B cell (primary cell): ENCODE results near the gene EIF2A. TPM values are rescaled to one million over a fixed set of nuclear protein-coding genes. Genes with fewer than 3 reads are reported as not detected.

Experiments used
- ATAC-seq: fragments of 200-7000 bp; cut with Tn5 transposase; one replicate; pipeline ENCODE4 v1.10.0; 2021; ENCODE audit warnings: low read depth, mild to moderate bottlenecking, moderate number of reproducible peaks, moderate library complexity
- CTCF ChIA-PET: fragments of 350-600 bp; sonication (Branson Sonifier 250); formaldehyde crosslinking; loops from one replicate; lab custom pipeline; 2021; ENCODE audit warnings: antibody characterized with exemption, inconsistent platforms; lab: Charles Lee
- POLR2A ChIA-PET: fragments of 350-600 bp; sonication (Branson Sonifier 250); formaldehyde crosslinking; loops from one replicate; lab custom pipeline; 2021; ENCODE audit warnings: antibody characterized with exemption; lab: Charles Lee
- DNase-seq: peaks from one replicate; pipeline ENCODE4 v3.0.0; 2013
- H2AFZ ChIP-seq: 2 replicates; pipeline ENCODE4 v1.6.1; 2012; ENCODE audit warnings: mild to moderate bottlenecking, low read depth, low read length; ENCODE audit not compliant: insufficient read depth, poor library complexity, severe bottlenecking
- H3K27ac ChIP-seq, 2 donors: 1 replicate in 1 of 2; 2 replicates in 1 of 2; pipeline ENCODE4 v1.5.1; 2012 to 2013; ENCODE audit warnings: low read length in 2 of 2, mild to moderate bottlenecking in 2 of 2, moderate library complexity in 1 of 2
- H3K27me3 ChIP-seq, 4 experiments: fragments of 200-600 bp in 1 of 4; sonication (generic) in 1 of 4; replicated peaks in 1 of 4; 1 replicate in 2 of 4; 2 replicates in 2 of 4; pipeline versions ENCODE4 v1.6.1 to v1.7.0; 2013 to 2016; ENCODE audit warnings: low read length in 3 of 4, mild to moderate bottlenecking in 2 of 4, mixed read lengths in 1 of 4, moderate library complexity in 1 of 4; ENCODE audit not compliant: insufficient read depth in 4 of 4, control insufficient read depth in 3 of 4; ENCODE audit errors: control extremely low read depth in 1 of 4
- H3K36me3 ChIP-seq, 2 experiments: replicated peaks in 1 of 2; 1 replicate in 1 of 2; 2 replicates in 1 of 2; pipeline versions ENCODE4 v1.6.1 to v1.7.1; 2013; ENCODE audit warnings: low read length in 1 of 2; ENCODE audit not compliant: insufficient read depth in 2 of 2, control insufficient read depth in 1 of 2; ENCODE audit errors: control extremely low read depth in 1 of 2, extremely low read depth in 1 of 2
- H3K4me1 ChIP-seq, 2 donors: fragments of 200-600 bp in 1 of 2; sonication (generic) in 1 of 2; 1 replicate in 1 of 2; 2 replicates in 1 of 2; pipeline versions ENCODE4 v1.5.1 to v1.6.1; 2013 to 2017; ENCODE audit warnings: low read length in 2 of 2; ENCODE audit not compliant: control insufficient read depth in 2 of 2, insufficient read depth in 2 of 2
- H3K4me2 ChIP-seq: replicated peaks from 2 replicates; pipeline ENCODE3; 2012; ENCODE audit warnings: mild to moderate bottlenecking, low read depth, low read length; ENCODE audit not compliant: poor library complexity, severe bottlenecking
- H3K4me3 ChIP-seq, 5 experiments: fragments of 200-600 bp in 1 of 5; sonication (generic) in 1 of 5; 1 replicate in 3 of 5; 2 replicates in 2 of 5; pipeline versions ENCODE4 v1.5.1 to v1.7.0; 2011 to 2016; ENCODE audit warnings: low read length in 4 of 5, mild to moderate bottlenecking in 4 of 5, low read depth in 2 of 5, control low read depth in 1 of 5, moderate library complexity in 1 of 5; ENCODE audit not compliant: insufficient read depth in 1 of 5; ENCODE audit errors: control extremely low read depth in 1 of 5, extremely low read depth in 1 of 5
- H3K79me2 ChIP-seq: fragments of 200-600 bp; sonication (generic); one replicate; pipeline ENCODE4 v1.6.0; 2016; ENCODE audit warnings: low read length; ENCODE audit not compliant: control insufficient read depth, insufficient read depth
- H3K9ac ChIP-seq: fragments of 200-600 bp; sonication (generic); 2 replicates; pipeline ENCODE4 v1.6.1; 2017; ENCODE audit warnings: mild to moderate bottlenecking, low read length, moderate library complexity
- H3K9me3 ChIP-seq, 3 donors: one replicate each; pipeline versions ENCODE4 v1.6.1 to v1.7.1; 2013; ENCODE audit warnings: low read length in 2 of 3; ENCODE audit not compliant: control insufficient read depth in 2 of 3, insufficient read depth in 1 of 3; ENCODE audit errors: control extremely low read depth in 1 of 3
- H4K20me1 ChIP-seq: 2 replicates; pipeline ENCODE4 v1.6.0; 2012; ENCODE audit warnings: mild to moderate bottlenecking, low read length; ENCODE audit not compliant: insufficient read depth, control insufficient read depth, poor library complexity, severe bottlenecking
- H3K27ac Mint-ChIP-seq: one replicate; pipeline ENCODE4 v1.8.0; 2021; ENCODE audit warnings: mixed read lengths
- H3K27me3 Mint-ChIP-seq: one replicate; pipeline ENCODE4 v1.8.0; 2021; ENCODE audit warnings: mixed read lengths
- H3K4me1 Mint-ChIP-seq: one replicate; pipeline ENCODE4 v1.8.0; 2021; ENCODE audit warnings: mixed read lengths
- H3K4me3 Mint-ChIP-seq: one replicate; pipeline ENCODE4 v1.8.0; 2021; ENCODE audit warnings: mixed read lengths
- H3K9me3 Mint-ChIP-seq: one replicate; pipeline ENCODE4 v1.8.0; 2022; ENCODE audit warnings: mixed read lengths; ENCODE audit not compliant: insufficient read depth
- CTCF ChIP-seq: fragments of 200-600 bp; IDR thresholded peaks from one replicate; pipeline ENCODE4 v1.8.0; 2022; ENCODE audit warnings: antibody characterized with exemption, mild to moderate bottlenecking
- EZH2 ChIP-seq: IDR thresholded peaks from 2 replicates; pipeline ENCODE4 v1.6.1; 2012; ENCODE audit warnings: borderline replicate concordance, low read depth, mild to moderate bottlenecking, moderate library complexity, low read length; ENCODE audit not compliant: insufficient read depth, poor library complexity, severe bottlenecking
- WGBS: methylation state at CpG from one replicate; pipeline ENCODE4 v1.1.5; 2013; ENCODE audit warnings: missing lambda C conversion rate; ENCODE audit not compliant: insufficient coverage; 5-methylcytosine and 5-hydroxymethylcytosine counted together
- intact Hi-C: fragments of 100-400 bp; cut with micrococcal nuclease; formaldehyde crosslinking; loops from one replicate; pipeline ENCODE4 v1.10.0; 2022
- polyA plus RNA-seq: library from polyadenylated mRNA; depleted of rRNA; stranded (reverse); fragments of >200 nt; gene quantifications from 2 replicates; pipeline ENCODE4 v1.2.3, GENCODE V29; 2012
- total RNA-seq, 2 donors: library from RNA; stranded (reverse); fragments of 120-200 nt in 1 of 2; gene quantifications; 1 replicate in 1 of 2; 2 replicates in 1 of 2; pipeline versions ENCODE4 v1.2.3 to v1.2.4, GENCODE V29; 2013 to 2022

Gene EIF2A
- total and polyA plus RNA-seq, 2 donors (not counting 1 experiment from before 2014, with no cell fraction given), result 63.4 to 78.8 TPM

DNA sequence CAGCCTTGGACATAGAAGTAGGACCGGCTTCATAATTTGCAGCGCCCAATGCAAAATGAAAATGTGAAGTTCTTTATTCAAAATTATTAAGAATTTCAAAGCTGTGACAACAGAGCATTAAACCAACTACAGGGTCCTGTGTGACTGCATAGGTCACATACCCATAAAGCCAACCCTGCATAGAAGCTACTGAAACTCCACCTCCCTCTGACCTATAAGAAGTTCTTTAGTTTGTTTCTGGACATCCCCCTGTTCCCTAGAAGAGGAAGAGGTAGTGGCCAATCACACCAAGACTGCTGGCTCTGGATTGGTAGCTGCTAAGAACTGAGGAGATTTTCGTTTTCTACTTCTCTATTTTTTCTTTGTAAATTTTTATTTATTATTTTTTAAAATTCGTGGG is 47.6 kb downstream of the EIF2A start:
- H3K4me3 ChIP-seq, result no peak overlapping the region
- H3K79me2 ChIP-seq, result peaks cover 39% of the 10 kb centered on the region
- Mint-ChIP-seq H3K4me3 (no peak overlapping the region), H3K9me3 (no peaks in the 10 kb centered on the region), H3K27me3 (no peaks in the 10 kb centered on the region), H3K4me1 (peaks cover 14% of the 10 kb centered on the region), H3K27ac (no peak overlapping the region)
- no peak overlapping the region for H3K27ac ChIP-seq
- intact Hi-C loops, result no loop called here
- H2AFZ ChIP-seq, result no peak overlapping the region
- ChIA-PET CTCF (interaction anchor here (0.9 to 1.1 kb wide), 2 partner anchors 9 to 10 kb away, joined by 3 read pairs; partner anchors contain the start of gene SELENOT), POLR2A (interaction anchor here (0.6 kb wide), 1 partner anchor 110 kb away, joined by 5 read pairs; the partner anchor contains the start of gene ERICH6)
- H4K20me1 ChIP-seq, result peaks cover 4% of the 10 kb centered on the region
- DNase-seq, result no peak
- ATAC-seq, result no peak
- no peak for TF ChIP-seq EZH2
- TF ChIP-seq CTCF, result no peak
- peaks cover 0 to 3% (median 0%) of the 10 kb centered on the region in 3 donors for H3K9me3 ChIP-seq
- H3K27me3 ChIP-seq, result no peaks in the 10 kb centered on the region
- H3K36me3 ChIP-seq, result no peaks in the 10 kb centered on the region
- no peak overlapping the region for H3K4me2 ChIP-seq
- whole genome bisulfite sequencing, result 80% methylated on average over 1 of the region's 4 CpGs
- H3K4me1 ChIP-seq, result peaks cover 12 to 15% of the 10 kb centered on the region in 2 donors
- H3K9ac ChIP-seq, result no peak overlapping the region

DNA sequence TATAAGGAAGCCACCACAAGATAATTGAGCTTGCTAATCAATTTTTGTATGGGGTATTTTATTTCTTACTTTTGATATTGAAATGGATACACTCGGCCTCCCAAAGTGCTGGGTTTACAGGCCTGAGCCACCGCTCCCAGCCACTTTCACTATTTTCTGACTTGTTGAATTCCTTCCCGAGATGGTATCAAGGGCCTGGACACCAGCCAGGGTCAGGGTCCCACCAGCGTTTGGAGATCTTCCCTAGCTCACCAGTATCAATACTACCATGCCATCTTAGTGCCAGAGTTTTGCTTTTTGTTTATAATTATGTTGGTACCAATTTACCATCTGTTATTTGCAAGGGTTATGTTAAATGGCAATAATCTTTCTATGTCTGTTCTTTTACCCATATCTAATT is 51.1 kb downstream of the EIF2A start:
- Histone ChIP-seq H3K36me3 (no peaks in the 10 kb centered on the region), H3K79me2 (peaks cover 51% of the 10 kb centered on the region), H3K27ac (no peak overlapping the region), H3K4me3 (no peak overlapping the region), H3K9ac (no peak overlapping the region), H3K4me1 (peaks cover 29 to 36% of the 10 kb centered on the region in 2 donors), H3K27me3 (no peaks in the 10 kb centered on the region), H3K4me2 (no peak overlapping the region), H4K20me1 (peaks cover 4% of the 10 kb centered on the region), H2AFZ (no peak overlapping the region), H3K9me3 (peaks cover 0 to 3% (median 0%) of the 10 kb centered on the region in 3 donors)
- Mint-ChIP-seq H3K4me1 (peaks cover 47% of the 10 kb centered on the region), H3K27ac (no peak overlapping the region), H3K4me3 (no peak overlapping the region), H3K9me3 (no peaks in the 10 kb centered on the region), H3K27me3 (no peaks in the 10 kb centered on the region)
- no peak for TF ChIP-seq CTCF
- TF ChIP-seq EZH2, result no peak
- intact Hi-C loops, result loop anchor here (1.0 kb wide), 1 partner anchor 107 kb away; no protein-coding TSS in a partner anchor
- ChIA-PET CTCF (interaction anchor here (1.0 kb wide), 2 partner anchors 47 to 267 kb away, joined by 3 read pairs; no protein-coding TSS in a partner anchor), POLR2A (interaction anchor here (0.7 kb wide), 1 partner anchor 167 kb away, joined by 4 read pairs; no protein-coding TSS in a partner anchor)
- DNase-seq, result no peak
- 83% methylated on average over 2 of the region's 4 CpGs for WGBS
- no peak for ATAC-seq
